ENCODE results near the gene LRRK1.
"Not testable (repeated sequence)": the region's sequence is repeated elsewhere in the genome, so short reads cannot be mapped to it uniquely, and the experiment has no call there.

LRRK1 gene

DNA sequence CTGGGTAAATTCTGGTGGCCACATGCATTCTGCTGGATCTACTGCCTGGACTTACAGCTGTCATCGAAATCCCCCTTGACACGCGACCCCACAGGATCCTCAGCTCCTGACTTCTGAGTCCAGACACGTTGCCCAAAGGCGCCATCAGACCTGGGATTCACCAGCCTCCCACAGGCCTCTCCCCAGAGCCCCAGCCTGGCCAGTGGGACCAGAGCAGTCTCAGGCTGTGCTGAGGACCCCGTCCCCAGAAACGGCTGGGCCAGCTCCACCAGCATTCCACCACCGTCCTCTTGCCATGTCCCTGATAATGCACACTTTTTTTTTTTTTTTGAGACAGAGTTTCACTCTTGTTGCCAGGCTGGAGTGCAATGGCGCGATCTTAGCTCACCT lies 166.1 kb downstream of the LRRK1 start:
- DNase-seq = no peak

DNA sequence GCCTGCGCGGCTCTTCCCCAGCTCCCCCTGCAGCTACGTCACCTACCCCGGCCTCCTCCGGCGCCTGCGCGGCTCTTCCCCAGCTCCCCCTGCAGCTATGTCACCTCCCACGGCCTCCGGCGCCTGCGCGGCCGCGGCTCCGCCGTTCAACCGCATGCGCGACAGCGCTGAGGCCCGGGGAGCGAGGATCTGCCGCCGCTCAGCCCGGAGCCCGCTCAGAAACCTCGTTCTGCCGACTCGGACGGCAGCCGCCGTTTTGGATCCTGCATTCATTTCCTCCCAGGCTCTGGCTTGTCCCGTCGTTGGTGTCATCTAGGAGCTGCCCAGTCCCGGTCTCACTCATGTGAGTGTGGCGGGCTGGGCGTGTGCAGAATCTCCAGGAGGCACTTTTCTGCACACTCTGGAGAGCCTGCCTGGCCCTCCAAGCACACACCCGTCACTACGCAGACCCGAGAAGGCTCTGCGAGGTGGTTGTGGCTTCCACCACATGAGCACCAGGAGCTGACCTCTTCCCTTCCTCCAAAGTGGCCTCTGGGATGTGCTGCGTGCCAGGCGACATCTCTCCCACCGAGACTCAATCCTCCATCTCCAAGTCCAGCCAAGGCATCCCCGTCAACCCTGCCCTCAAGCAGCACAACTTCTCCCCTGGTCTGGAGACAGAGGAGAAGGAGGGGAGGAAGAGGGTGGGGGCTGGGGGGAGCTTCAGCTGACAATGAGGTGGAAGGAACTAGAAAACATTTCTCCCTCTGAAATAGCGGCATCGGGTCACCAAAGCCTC lies 167.4 kb downstream of the LRRK1 start:
- DNase-seq = no peak

DNA sequence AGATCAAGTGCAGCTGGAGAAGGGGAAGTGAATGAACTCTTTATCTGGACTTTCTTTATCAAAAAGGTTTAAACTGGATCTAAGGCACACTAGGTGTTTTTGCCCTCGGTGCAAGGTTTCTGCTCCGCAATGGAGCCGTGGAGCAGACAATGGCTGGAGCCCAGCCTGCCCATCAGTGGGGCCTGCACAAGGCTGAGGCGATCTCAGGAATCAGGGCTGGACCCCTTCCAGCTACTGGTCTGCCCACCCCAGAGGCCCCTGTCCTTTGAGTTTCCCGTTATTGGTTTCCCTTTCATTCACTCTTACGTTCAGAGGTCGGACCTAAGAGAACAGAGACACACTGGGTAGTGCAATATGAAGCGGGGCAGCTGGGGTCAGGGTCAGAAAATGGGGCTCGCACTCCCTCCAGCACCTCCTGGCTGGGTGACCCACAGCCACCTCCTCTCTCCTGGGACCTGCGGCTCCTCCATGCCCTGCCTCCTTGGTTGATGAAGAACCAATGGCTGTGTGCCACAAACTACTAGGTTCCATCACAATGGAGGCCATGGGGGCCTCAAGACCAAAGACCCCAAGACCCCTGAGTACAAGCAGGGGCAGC lies 168.1 kb downstream of the LRRK1 start:
- no peak for DNase-seq

DNA sequence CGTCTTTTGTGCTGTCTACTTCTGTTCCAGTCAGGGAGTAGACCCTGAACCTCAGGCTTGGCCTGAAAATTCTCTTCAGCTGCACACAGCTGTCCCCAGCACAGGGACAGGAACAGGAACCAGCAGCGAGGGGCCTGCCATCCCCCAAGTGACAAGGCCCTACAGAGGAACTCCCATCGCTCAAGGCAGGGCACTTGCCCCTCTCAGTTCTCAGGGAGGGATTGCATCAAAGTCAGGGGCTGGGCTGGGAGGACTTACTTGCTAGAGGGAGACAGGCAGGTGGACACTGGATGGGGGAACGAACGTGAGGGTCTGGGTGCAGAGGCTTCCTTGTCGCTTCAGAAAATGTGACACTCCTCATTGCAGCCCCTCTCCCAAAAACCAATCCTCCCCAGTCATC lies 169.1 kb downstream of the LRRK1 start:
- DNase-seq = peak in 1 of 2 experiments; percentile 5

DNA sequence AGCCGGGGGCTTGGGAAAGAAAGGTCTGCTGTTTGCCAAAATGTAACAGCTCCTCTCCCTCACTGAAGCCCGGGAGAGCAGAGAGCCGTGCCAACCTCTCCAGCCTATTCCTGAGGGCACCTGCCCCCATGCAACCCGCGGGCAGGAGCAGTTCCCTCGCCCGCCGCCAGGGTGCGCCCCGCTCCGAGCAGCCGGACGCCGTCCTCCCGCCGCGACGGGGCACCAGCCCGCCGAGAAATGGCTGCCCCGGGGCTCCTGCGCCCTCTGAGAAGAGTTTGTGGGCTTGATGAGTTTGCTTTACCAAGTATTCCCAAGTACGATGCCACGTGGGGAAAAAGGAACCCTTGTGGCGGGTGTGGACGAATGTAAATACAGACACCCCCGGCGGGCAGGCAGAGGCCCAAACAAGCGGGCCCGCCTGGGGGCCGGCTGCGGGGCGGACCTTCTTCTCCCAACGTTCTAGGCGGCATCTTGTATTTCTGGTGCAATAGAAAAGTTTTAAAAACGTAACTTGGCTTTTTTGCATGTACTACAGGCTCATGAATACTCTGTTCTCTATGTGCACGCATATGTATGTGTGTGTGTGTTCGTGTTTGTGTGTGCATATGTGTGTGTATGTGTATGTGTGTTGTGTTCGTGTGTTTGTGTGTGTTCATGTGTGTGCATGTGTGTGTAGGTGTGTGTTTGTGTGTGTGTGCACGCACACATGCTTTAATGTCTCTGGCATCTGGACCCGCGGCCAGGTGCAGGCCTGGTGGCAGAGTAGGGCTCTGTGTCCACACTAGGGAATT lies 169.8 kb downstream of the LRRK1 start:
- DNase-seq = peak; percentile 85 to 87

DNA sequence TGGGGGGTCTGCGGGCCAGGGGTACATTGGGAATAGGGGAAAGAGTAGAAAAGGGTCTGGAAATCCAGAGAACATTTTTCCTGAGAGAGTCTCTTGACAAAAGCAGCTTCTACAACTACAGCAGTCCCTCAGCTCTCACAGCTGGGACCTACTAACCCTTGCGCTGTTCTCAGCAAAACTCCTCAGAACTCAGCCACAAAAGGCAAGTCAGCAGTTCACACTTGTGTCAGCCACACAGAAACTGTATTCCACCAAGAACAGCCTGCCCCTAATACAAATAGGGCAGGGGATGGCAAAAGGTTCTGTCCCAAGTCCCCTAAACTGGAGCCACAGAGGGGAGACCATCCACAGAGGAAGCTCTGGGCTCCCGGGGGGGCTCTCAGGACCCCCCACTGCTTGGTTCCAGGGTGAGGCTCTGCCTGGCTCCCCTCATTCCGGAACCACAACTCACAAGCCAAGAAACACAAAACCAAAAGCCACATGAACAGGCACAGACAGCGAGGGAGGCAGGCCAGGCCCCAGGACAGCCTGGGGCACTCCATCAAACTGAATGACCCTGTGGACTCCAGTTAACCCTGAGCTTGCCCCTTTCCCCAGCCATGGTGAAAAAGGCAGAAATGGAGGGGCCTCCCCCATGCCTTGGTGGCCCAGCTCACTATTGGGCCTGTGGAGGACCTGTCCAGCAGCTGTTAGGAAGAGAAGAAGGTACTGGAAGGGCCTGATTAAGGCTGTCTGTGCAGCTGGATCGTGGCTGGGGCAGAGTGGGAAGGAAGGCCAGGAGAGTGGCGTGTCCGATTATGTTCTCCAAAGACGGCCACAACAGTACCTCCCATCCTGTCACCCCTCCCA lies 170.6 kb downstream of the LRRK1 start:
- DNase-seq = no peak

DNA sequence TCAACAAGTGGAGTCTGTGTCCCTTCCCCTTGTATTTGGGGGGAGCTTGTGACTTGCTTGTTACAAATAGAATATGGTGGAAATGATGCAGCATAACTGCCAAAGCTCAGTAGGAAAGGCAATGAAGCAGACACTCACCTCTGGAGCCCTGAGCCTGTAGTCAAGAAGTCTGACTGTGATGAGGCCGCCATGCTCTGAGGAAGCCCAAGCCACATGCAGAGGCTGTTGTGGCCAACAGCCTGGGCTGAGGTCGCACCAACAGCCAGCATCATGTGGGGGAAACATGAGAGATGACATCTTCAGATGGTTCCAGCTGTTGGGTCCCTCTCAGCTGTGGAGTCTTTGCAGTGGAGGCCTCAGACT lies 171.3 kb downstream of the LRRK1 start:
- DNase-seq = no peak

DNA sequence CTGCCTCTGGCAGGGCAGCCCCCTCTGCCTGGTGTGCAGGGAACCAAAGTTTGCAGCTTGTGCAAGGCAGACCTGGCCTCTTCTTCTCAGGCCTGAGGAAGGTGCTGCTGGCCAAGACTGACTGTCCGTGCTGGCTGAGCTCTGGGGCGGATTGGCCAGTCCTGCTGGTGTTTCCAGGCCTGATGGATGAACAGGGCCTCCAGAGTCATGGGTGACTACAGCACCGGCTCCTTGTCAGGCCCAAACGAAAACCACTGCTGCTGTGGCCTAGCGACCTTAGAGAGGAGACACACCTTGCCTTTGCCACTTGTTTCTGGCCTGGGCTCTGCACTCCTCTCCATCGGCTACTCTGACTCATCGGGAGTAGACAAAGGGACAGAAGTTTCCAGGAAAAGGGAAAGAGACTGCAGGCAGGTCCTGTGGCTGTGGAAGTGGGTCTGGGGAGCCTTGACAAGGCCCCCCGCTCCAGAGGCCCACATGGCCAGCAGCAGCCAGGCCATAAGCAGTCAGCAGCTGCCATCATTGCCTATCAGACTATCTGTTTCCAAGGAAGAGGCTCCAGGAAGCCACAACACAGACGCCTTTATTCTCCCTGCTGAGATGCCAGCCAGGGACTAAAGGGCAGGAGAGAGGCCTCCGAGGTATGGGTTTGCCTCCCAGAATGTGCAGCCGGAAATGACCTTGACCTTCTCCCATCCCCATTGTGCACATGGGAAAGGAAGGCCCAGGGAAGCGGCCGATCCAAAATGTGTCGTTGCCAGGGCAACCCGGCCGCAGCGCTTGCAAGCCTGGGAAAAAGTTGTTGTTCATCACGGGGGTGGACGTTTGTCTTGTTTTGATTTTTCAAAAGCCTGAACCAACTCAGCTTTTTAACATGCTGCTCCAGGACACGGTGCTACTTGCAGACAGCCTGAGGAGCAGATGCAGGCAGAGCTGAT lies 172.2 kb downstream of the LRRK1 start:
- no peak for DNase-seq

DNA sequence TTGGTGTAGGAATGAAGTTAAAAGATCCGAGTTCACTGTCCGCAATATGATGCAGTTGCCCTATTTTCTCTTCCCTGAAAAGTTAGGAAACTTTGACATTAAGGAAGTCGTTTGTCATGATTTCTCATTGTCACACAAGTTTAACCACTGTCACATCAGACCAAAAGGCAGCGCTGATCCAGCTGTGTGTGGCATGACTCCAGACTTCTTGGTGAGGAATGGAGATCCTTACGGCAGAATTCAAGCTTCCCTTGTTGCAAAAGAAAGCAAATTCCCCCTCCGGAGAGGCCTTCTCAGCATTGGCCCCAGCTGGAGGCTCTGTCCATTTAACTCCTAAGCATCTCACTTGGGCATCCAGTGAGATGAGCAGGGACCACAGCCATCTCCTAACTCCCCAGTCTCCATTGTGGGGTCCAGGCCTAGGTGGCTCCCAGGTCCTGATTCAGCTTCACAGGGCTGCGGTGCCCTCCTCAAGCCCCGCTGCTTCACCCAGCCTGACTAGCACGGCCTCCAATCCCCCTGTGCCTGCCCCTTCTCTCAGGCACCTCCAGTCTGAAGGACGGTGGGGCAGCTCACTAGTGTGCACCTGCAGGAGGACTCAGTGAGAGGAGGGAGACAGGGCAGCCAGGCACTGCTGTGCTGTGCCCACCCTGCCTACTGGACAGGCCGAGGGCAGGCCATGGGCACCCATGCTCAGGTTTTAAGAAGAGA lies 173.2 kb downstream of the LRRK1 start:
- DNase-seq = no peak

DNA sequence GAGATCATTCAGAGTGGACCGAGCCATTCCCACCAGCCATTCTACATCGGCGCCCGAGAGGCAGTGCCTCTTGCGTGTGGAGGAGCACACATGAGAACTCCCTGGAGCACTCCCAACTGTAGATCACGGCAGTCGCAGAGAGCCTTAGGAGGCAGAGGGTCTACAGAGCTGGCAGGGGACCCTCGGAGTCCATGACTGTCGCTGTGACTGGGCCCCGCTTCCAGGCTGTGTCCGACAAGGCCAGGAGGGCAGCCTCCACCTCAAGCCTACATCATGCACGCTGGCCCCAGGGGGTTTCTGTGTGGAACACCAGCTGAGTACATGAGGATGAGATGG lies 173.7 kb downstream of the LRRK1 start:
- no peak for DNase-seq

DNA sequence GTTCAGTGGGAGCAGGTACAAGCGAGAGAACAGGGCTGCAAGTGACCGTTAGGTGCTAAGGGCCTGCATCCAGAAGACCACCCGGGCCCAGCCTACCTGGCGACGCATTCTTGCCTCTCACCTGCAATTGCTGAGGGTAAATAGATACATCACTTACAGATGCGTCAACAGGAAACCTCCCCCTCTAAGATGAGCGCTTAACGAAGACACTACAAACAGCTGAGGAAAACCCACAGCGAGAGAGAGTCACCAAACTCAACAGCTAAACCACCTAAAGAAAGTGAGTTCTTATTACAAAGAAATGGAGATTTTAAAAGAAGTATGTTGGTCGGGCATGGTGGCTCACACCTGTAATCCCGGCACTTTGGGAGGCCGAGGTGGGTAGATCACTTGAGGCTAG lies 174.8 kb downstream of the LRRK1 start:
- DNase-seq = no peak

DNA sequence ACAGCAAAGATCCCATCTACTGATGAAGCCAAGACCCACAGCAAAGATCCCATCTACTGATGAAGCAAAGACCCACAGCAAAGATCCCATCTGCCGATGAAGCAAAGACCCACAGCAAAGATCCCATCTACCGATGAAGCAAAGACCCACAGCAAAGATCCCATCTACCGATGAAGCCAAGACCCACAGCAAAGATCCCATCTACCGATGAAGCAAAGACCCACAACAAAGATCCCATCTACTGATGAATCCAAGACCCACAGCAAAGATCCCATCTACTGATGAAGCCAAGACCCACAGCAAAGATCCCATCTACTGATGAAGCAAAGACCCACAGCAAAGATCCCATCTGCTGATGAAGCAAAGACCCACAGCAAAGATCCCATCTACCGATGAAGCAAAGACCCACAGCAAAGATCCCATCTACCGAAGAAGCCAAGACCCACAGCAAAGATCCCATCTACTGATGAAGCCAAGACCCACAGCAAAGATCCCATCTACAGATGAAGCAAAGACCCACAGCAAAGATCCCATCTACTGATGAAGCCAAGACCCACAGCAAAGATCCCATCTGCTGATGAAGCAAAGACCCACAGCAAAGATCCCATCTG lies 176.7 kb downstream of the LRRK1 start:
- DNase-seq = not testable (repeated sequence)

DNA sequence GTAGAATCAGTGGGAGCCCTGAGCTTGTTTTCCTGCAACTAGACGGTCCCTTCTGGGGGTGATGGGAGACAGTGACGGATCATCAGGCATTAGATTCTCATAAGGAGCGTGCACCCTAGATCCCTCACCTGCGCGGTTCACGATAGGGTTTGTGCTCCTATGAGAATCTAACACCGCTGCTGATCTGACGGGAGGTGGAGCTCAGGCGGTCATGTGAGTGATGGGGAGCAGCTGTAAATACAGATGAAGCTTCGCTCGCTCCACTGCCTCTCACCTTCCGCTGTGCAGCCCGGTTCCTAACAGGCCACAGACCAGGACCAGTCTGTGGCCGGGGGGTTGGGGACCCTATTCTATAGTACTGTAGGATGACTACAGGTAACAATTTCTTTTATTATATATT lies 178.0 kb downstream of the LRRK1 start:
- no peak for DNase-seq

DNA sequence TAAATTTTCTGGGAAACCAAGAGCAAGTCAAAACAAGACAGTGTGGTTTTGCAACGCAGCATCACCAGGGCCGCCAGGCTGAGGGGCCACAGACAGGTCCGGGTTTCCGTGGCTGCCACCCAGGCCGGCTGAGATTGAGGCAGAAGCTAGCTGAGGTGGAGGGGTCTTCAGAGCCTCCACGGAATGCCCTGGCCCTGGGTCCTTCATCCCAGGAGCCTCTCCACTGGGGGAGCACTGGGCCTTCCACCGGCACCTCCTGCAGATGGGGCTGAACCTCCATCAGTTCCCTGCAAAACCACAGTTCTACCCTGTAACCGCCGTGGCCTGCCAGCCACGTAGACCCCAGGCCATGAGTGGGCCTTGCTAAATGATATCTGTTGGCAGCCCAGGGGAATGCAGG lies 180.0 kb downstream of the LRRK1 start:
- peak; percentile 5 to 31 for DNase-seq

DNA sequence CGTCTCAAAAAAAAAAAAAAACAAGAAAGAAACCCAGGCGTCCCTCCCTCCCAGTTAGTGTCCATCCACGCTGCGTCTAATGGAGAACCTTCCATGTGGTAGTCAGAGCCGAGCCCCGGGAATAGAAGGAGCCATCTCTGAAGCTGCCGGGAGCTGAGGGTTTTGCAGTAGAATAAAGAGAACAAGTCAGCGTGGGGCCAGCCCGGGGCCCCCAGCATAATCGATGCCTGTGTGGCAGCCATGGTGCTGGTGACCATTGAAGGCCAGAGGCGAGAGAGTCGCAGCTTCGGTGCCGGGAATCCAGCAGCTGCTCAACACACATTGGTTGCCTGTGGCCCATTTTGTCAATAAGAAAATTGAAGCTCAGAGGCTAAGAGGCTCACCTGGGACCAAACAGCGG lies 181.0 kb downstream of the LRRK1 start:
- no peak for DNase-seq

DNA sequence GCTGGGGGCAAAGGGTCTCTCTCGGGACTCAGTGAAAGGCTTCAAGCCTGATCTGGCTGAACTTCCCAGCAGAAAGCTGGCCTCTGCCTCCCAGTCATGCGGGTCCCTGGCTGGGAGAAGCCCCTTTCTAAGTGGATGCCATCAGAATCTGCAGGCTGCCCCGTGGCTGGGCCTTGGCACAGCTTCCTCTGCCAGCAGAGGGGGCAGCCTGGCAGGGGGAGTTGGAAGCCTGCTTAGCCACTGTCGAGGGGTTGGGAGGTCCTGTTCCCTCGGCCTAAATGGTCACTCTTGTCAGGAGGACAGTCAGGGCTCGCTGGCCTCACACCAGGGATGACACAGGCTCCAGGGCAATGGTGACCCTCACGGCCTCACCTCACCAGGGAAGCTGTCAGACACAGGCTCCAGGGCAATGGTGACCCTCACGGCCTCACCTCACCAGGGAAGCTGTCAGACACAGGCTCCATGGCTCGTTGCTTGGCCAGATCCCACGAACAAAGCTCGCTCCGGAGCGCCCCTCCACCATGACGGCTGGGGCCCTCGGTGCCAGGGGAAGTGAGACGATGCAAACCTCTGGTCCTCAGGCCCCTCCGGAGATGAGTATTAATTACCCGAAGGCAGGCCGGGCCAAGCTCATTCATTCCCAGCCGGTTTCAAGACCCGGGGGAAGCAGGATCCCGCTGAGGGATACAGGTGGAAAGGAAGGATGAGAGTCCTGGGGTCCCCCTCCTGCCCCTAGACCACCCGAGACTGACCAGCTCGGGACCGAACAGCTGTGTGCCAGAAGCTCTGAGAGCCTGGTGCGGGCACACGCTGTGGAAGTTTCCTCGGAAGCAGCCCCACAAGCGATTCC lies 181.7 kb downstream of the LRRK1 start:
- no peak for DNase-seq

DNA sequence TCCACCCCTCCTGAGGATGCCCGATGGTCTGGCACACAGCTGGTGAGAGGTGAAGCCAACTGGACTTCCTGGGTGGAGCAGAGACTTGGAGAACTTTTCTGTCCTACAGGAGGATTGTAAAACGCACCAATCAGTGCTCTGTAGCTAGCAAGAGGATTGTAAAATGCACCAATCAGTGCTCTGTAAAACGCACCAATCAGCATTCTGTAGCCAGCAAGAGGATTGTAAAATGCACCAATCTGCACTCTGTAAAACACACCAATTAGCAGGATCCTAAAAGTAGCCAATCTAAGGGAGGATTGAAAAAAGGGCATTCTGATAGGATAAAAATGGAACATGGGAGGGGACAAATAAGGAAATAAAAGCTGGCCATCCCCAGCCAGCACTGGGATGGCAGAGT lies 182.5 kb downstream of the LRRK1 start:
- DNase-seq = no peak

DNA sequence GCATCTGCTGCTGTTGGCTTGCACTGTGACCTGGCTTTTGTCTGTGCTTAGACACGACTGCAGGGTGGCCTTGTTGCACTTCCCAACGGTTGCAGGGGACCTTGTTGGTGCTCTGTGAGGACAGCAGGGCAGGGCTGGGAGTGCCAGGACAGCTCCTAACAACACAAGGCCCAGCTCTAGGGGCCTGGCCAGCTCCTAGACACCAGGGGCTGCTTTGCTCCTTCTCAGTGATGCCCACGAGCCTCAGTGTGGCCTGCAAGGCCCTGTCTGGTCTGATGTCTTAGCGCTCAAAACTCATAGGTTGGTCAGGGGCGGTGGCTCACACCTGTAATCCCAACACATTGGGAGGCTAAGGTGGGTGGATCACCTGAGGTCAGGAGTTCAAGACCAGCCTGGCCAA lies 183.6 kb downstream of the LRRK1 start:
- no peak for DNase-seq

DNA sequence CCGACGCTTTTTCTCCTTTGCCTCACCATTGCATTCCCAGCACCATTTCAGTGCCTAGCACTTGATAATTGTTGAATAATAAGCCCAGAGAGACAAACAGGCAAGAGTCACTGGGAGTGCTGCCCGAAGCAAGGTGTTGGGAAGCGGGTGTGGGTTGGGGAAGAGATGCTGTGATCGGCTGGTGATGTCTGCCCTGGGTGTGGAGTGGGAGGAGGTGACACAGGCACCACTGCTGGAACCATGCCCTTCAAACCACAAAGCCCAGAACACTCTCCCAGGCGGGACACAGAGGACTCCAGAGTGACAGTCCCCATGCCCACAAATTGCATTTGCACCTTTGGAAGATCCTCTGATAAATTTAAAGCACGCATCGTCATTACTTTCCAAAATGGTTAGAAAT lies 184.4 kb downstream of the LRRK1 start:
- DNase-seq = no peak

DNA sequence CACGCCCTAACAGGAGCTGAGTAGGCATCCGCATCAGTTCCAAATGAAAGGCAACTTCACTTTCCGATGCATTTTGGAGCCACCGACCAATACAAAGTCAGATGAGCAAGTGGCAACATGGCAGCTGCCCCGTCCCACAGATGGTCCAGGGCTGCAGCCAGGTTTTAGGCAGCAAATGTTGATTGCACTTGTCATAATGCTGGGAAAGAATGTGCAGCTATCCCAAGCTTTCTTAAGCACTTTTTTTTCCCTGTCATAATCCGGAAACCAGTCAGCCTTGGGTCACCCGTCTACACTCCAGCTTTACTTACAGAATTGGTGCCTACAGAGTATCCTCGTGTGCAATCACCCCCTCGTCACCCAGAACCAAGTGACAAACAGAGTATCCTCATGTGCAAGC lies 185.0 kb downstream of the LRRK1 start:
- no peak for DNase-seq
